ENCODE measurements around the gene DCANP1.

GRCh38 chr5:135457424-135458071, 10.4 kb upstream of the DCANP1 start:
- TF ChIP-seq CTCF (IDR thresholded peaks at IDR 0.05 in 4 of 5, conservative IDR thresholded peaks at IDR 0.05 in 1 of 5) = peak; percentile 53 to 84 (median 65)
- no peak for TF ChIP-seq POLR2A (IDR thresholded peaks at IDR 0.05)
